Osteoblast (primary cell): Measurements from ENCODE around the gene ETFRF1. TPM values are rescaled to one million over a fixed set of nuclear protein-coding genes. Genes with fewer than 3 reads are reported as not detected.

ENCODE experiments used
- DNase-seq: peaks from one replicate; pipeline ENCODE4 v3.0.0; 2011; ENCODE audit warnings: low spot score, mixed read lengths; ENCODE audit not compliant: insufficient read length; ENCODE audit errors: missing footprints
- H2AFZ ChIP-seq: 2 replicates; pipeline ENCODE4 v1.6.0; 2011; ENCODE audit warnings: mild to moderate bottlenecking, low read length
- H3K27ac ChIP-seq: 2 replicates; pipeline ENCODE4 v1.5.1; 2011; ENCODE audit warnings: mild to moderate bottlenecking, low read depth, low read length, moderate library complexity
- H3K27me3 ChIP-seq: 2 replicates; pipeline ENCODE4 v1.6.0; 2012; ENCODE audit warnings: mild to moderate bottlenecking, control low read depth, inconsistent platforms, low read length, moderate library complexity; ENCODE audit not compliant: insufficient read depth
- H3K36me3 ChIP-seq: 2 replicates; pipeline ENCODE4 v1.5.1; 2011; ENCODE audit warnings: mild to moderate bottlenecking, low read length, control low read depth, moderate library complexity; ENCODE audit not compliant: insufficient read depth
- H3K4me1 ChIP-seq: 2 replicates; pipeline ENCODE4 v1.5.1; 2011; ENCODE audit warnings: mild to moderate bottlenecking, low read length, control low read depth, moderate library complexity; ENCODE audit not compliant: insufficient read depth
- H3K4me2 ChIP-seq: 2 replicates; pipeline ENCODE4 v1.6.0; 2011; ENCODE audit warnings: mild to moderate bottlenecking, low read length; ENCODE audit not compliant: insufficient read depth
- H3K4me3 ChIP-seq: fragments of 200-600 bp; sonication (generic); 3 replicates; pipeline ENCODE4 v1.5.1; 2012; ENCODE audit warnings: mild to moderate bottlenecking, low read length, inconsistent platforms; ENCODE audit not compliant: insufficient read depth
- H3K79me2 ChIP-seq: 2 replicates; pipeline ENCODE4 v1.6.0; 2012; ENCODE audit warnings: mild to moderate bottlenecking, low read length, control low read depth, inconsistent platforms; ENCODE audit not compliant: insufficient read depth
- H3K9me3 ChIP-seq: 2 replicates; pipeline ENCODE4 v1.5.1; 2011; ENCODE audit warnings: low read depth, low read length, control low read depth
- H4K20me1 ChIP-seq: 2 replicates; pipeline ENCODE4 v1.6.0; 2012; ENCODE audit warnings: mild to moderate bottlenecking, low read length, control low read depth; ENCODE audit not compliant: insufficient read depth
- CTCF ChIP-seq: IDR thresholded peaks from 2 replicates; pipeline ENCODE4 v1.5.1; 2011; ENCODE audit warnings: mild to moderate bottlenecking, low read depth, low read length, moderate library complexity; ENCODE audit errors: extremely low read depth
- total RNA-seq: library from RNA; depleted of rRNA; stranded (reverse); fragments of >200 nt; gene quantifications from 2 replicates; pipeline ENCODE4 v1.2.3, GENCODE V29; 2012

ETFRF1 gene
- total RNA-seq, 1 donor: 27.9 TPM

DNA sequence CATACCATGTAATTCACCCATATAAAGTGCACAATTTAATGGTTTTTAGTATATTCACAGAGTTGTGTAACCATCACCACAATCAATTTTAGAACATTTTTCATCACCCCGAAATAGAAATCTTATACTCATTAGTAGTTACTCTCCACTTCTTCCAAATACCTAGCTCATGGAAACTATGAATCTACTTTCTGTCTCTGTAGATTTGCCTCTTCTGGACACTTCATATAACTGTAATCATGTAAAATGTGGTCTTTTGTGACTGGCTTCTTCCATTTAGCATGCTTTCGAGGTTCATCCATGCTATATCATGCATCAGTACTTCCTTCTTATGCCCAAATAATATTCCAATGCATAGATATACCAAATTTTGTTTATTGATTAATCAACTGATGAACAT lies 10.9 kb upstream of the ETFRF1 start:
- H3K4me1 ChIP-seq: peaks cover 23% of the 10 kb centered on the region
- H2AFZ ChIP-seq: no peak overlapping the region
- no peak overlapping the region for H3K4me2 ChIP-seq
- H4K20me1 ChIP-seq: no peaks in the 10 kb centered on the region
- DNase-seq: no peak
- H3K27me3 ChIP-seq: no peaks in the 10 kb centered on the region
- H3K27ac ChIP-seq: no peak overlapping the region
- no peaks in the 10 kb centered on the region for H3K36me3 ChIP-seq
- H3K4me3 ChIP-seq: no peak overlapping the region
- no peaks in the 10 kb centered on the region for H3K9me3 ChIP-seq
- no peak for TF ChIP-seq CTCF
- no peaks in the 10 kb centered on the region for H3K79me2 ChIP-seq

- no peak overlapping the region for H3K4me3 ChIP-seq
- peak; percentile 38 for DNase-seq
- no peaks in the 10 kb centered on the region for H3K36me3 ChIP-seq
- no peak overlapping the region for H2AFZ ChIP-seq
- H3K9me3 ChIP-seq: no peaks in the 10 kb centered on the region
- H3K27ac ChIP-seq: no peak overlapping the region
- H3K4me1 ChIP-seq: peaks cover 29% of the 10 kb centered on the region
- no peaks in the 10 kb centered on the region for H3K27me3 ChIP-seq
- no peaks in the 10 kb centered on the region for H3K79me2 ChIP-seq
- TF ChIP-seq CTCF: no peak
- H4K20me1 ChIP-seq: no peaks in the 10 kb centered on the region
- H3K4me2 ChIP-seq: no peak overlapping the region
These were observed 8.8 kb upstream of the ETFRF1 start for GRCh38 chr12:25186038-25186787.

DNA sequence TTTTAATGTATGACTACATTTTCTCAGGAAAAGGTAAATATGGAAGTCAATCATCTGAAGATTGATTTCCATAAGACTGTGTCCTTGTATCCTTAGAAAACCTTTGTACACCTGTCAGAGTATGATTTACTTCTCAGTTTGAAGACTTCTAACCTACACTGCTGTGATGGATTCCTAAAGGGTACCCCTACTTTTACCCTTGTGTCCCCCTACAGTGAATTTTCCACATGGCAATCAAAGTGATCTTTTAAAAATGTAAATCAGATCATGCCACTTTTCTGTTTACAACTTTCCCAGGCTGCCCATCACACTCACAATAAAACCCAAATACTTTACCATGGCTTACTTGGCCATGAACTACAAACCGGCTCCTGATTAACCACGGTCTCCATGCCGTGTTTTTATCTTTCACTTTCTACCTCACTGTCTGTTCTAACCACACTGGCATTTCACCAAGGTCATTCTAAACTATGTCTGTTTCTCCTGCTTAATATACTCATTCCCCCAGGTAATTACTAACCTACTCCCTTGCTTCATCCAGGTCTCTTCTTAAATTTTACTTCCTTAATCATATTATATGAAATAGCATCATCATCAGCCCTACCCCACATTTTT lies 8.1 kb upstream of the ETFRF1 start:
- Histone ChIP-seq H3K9me3 (no peaks in the 10 kb centered on the region), H3K4me3 (no peak overlapping the region), H3K27ac (no peak overlapping the region), H3K36me3 (no peaks in the 10 kb centered on the region), H3K79me2 (no peaks in the 10 kb centered on the region), H3K4me2 (no peak overlapping the region), H3K4me1 (peaks cover 29% of the 10 kb centered on the region), H2AFZ (no peak overlapping the region), H3K27me3 (no peaks in the 10 kb centered on the region), H4K20me1 (no peaks in the 10 kb centered on the region)
- no peak for TF ChIP-seq CTCF
- no peak for DNase-seq

DNA sequence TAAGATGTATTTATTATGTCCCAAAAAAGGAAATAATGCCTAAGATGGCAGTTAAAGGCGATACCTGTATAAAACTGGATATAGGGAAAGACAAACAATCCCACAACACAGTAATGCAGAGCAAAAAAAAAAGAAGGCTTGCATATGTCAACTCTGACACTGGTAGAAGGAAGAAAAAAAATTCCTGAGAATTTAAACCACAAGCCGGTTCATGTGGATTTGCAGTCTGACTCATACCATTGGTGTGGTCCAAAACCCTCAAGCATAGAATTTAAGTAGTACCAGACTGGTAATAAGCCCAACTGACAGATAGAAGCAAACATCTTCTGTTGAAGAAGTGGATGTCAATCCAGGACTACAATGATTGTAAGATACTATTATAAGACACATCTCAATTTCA lies 7.3 kb upstream of the ETFRF1 start:
- TF ChIP-seq CTCF: no peak
- Histone ChIP-seq H3K36me3 (no peaks in the 10 kb centered on the region), H3K27me3 (no peaks in the 10 kb centered on the region), H4K20me1 (no peaks in the 10 kb centered on the region), H3K27ac (peak overlapping the region; percentile 15), H2AFZ (no peak overlapping the region), H3K79me2 (no peaks in the 10 kb centered on the region), H3K4me1 (peaks cover 29% of the 10 kb centered on the region), H3K9me3 (no peaks in the 10 kb centered on the region), H3K4me2 (peak overlapping the region; percentile 16), H3K4me3 (no peak overlapping the region)
- peak; percentile 75 for DNase-seq
